GM12878 (cell line): ENCODE results near the gene PSMC6.
"Not testable (repeated sequence)": the region's sequence is repeated elsewhere in the genome, so short reads cannot be mapped to it uniquely, and the experiment has no call there.

Source experiments
- EZH2 ChIP-seq: IDR thresholded peaks from 2 replicates; pipeline ENCODE4 v1.6.1; 2012; ENCODE audit warnings: low read depth, mild to moderate bottlenecking, control low read depth, inconsistent platforms, low read length, borderline replicate concordance; ENCODE audit not compliant: control insufficient read depth
- MAX ChIP-seq: IDR thresholded peaks from 2 replicates; pipeline ENCODE4 v1.6.1; 2012; ENCODE audit warnings: low read depth, low read length, improper control_type of control experiment

GRCh38 chr14:52762923-52763322 lies 55.9 kb downstream of the PSMC6 start:
- TF ChIP-seq EZH2, MAX: not testable (repeated sequence)
